Ovary (tissue), 9 donors: Measurements from ENCODE around the gene EXOC7. TPM values are rescaled to one million over a fixed set of nuclear protein-coding genes. Genes with fewer than 3 reads are reported as not detected.

Experiments used
- DNase-seq, 5 donors: peaks; one replicate each; pipeline ENCODE4 v3.0.0-alpha.2; 2019 to 2020
- H3K27ac ChIP-seq, 2 donors: fragments of 200-600 bp; one replicate each; pipeline versions ENCODE4 v1.5.1 to v1.8.0; 2019 to 2022
- H3K27me3 ChIP-seq: fragments of 200-600 bp; one replicate; pipeline ENCODE4 v1.8.0; 2022
- H3K36me3 ChIP-seq: fragments of 200-600 bp; sonication (generic); one replicate; pipeline ENCODE4 v1.5.1; 2019
- H3K4me1 ChIP-seq: one replicate; pipeline ENCODE4 v1.8.1; 2013; ENCODE audit warnings: mild to moderate bottlenecking, moderate library complexity; ENCODE audit not compliant: insufficient read depth
- H3K4me3 ChIP-seq: fragments of 200-600 bp; sonication (generic); one replicate; pipeline ENCODE4 v1.5.1; 2017
- H3K9me3 ChIP-seq, 2 donors: fragments of 200-600 bp in 1 of 2; sonication (generic) in 1 of 2; one replicate each; pipeline versions ENCODE4 v1.5.1 to v1.8.1; 2013 to 2019; ENCODE audit warnings: mild to moderate bottlenecking in 1 of 2, moderate library complexity in 1 of 2
- EP300 ChIP-seq: sonication (generic); formaldehyde crosslinking; IDR thresholded peaks from one replicate; pipeline ENCODE4 v1.6.1; 2017; ENCODE audit warnings: antibody characterized with exemption
- POLR2A ChIP-seq: fragments of 450-650 bp; IDR thresholded peaks from one replicate; pipeline ENCODE4 v1.6.1; 2017; ENCODE audit warnings: antibody characterized with exemption, mild to moderate bottlenecking, moderate library complexity
- WGBS, 3 donors: extraction: QIAGEN DNeasy Blood & Tissue Kit in 1 of 3; methylation state at CpG; one replicate each; pipeline versions ENCODE4 v1.1.5 to v1.1.7; 2013 to 2017; 5-methylcytosine and 5-hydroxymethylcytosine counted together
- intact Hi-C, 4 donors: fragments of 100-400 bp; cut with DNase I; formaldehyde crosslinking; loops; one replicate each; pipeline versions ENCODE4 v1.11.0 to v1.15.1; 2022 to 2023
- polyA plus RNA-seq, 2 donors: library from polyadenylated mRNA; stranded (reverse); fragments of 200-250 nt in 1 of 2; fragments of 350-450 nt in 1 of 2; fragmentation: Illumina TruSeq in 1 of 2; extraction: RNeasy Lipid Tissue Mini Kit (QIAGEN cat#74804) in 1 of 2; gene quantifications; one replicate each; pipeline ENCODE4 v1.2.3, GENCODE V29; 2013 to 2014
- total RNA-seq, 7 donors: library from RNA; depleted of rRNA in 2 of 7; stranded (reverse); fragments of >200 nt in 2 of 7; fragmentation: NEBNext Ultra II Directional in 3 of 7; extraction: Animal tissue kit (Norgen Biotek cat#: 25700) in 3 of 7; gene quantifications; one replicate each; pipeline versions ENCODE4 v1.1.0 to v1.2.4, GENCODE V29; 2016 to 2023
- TF ChIP-seq, protein P1 (sequence below), 3 donors: fragments of 450-650 bp in 2 of 3; fragments of 200-600 bp in 1 of 3; IDR thresholded peaks; one replicate each; pipeline versions ENCODE4 v1.5.1 to v1.8.0; 2016 to 2022; ENCODE audit warnings: antibody characterized with exemption in 3 of 3, mild to moderate bottlenecking in 1 of 3
- donor health status: DM: no; HTN: no; CAD: no; lungs with moderate emphysema.
- donor health status: DM: no; HTN: no; CAD: no.
- donor health status: Bipolar disorder and iron deficiency.
- donor health status: DM: yes; HTN: yes; CAD: no.
- donor health status: DM: no; HTN: no; CAD: no.
- donor health status: DM: yes; HTN: yes; CAD: no.

Gene EXOC7
- total and polyA plus RNA-seq, 9 donors, result 46.9 to 121 (median 114) TPM

DNA sequence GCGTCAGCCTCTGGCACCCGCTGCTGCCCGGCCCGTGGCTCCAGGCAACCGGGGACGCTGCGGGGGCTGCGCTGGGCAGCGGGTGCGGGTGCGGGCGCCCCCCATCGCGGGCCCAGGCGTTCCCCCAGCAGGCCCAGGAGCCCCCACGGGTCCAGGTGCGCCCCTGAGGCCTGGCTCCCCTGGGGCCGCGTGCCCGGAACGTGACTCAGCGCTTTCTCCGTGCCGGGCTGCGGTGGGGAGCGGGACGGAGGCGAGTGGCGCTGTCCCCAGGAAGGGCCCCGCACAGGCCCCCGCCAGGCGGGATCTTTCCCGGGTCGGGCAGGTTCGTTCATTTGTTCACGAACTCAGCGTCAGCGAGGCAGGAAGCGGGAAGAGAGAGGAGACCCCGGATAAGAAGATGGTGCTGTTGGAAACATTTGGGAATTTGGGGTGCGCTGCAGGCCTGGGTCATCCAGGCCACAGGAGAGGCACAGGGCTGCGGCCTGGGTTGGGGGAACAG lies 18.4 kb upstream of the EXOC7 start:
- peak in 2 of 5 donors; percentile 45 to 48 for DNase-seq
- Histone ChIP-seq H3K4me1 (peaks cover 2% of the 10 kb centered on the region), H3K9me3 (no peaks in the 10 kb centered on the region), H3K36me3 (no peaks in the 10 kb centered on the region), H3K27me3 (no peaks in the 10 kb centered on the region), H3K27ac (no peak overlapping the region), H3K4me3 (peak overlapping the region; percentile 19)
- no peak for TF ChIP-seq POLR2A
- TF ChIP-seq, protein P1, sequence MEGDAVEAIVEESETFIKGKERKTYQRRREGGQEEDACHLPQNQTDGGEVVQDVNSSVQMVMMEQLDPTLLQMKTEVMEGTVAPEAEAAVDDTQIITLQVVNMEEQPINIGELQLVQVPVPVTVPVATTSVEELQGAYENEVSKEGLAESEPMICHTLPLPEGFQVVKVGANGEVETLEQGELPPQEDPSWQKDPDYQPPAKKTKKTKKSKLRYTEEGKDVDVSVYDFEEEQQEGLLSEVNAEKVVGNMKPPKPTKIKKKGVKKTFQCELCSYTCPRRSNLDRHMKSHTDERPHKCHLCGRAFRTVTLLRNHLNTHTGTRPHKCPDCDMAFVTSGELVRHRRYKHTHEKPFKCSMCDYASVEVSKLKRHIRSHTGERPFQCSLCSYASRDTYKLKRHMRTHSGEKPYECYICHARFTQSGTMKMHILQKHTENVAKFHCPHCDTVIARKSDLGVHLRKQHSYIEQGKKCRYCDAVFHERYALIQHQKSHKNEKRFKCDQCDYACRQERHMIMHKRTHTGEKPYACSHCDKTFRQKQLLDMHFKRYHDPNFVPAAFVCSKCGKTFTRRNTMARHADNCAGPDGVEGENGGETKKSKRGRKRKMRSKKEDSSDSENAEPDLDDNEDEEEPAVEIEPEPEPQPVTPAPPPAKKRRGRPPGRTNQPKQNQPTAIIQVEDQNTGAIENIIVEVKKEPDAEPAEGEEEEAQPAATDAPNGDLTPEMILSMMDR (IDR thresholded peaks at IDR 0.05), result no peak
- TF ChIP-seq EP300, result no peak
- 37 to 59% (median 47%) methylated on average over 22 to 42 of the region's 42 CpGs for WGBS, 3 donors
- intact Hi-C loops, result loop anchor here (1.0 to 10.0 kb wide), 8 partner anchors 60 to 175 kb away; no protein-coding TSS in a partner anchor

DNA sequence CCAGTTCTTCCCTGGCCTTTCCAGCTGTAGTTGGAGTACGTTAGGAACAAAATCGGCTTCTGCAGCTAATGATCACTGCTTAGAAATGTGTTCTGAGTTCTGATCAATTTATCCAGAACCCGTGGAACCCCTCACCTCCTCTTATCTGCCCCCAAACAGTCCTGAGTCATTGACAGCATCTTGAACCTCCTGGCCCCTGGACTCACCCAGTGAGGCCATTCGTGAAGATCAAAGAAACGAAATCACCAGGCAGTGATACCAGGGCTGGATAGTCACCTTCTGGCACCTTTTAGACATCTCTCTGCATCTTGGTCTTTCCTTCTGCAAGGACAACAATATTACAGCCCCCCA lies 17.0 kb upstream of the EXOC7 start:
- TF ChIP-seq POLR2A (no peak), EP300 (no peak)
- TF ChIP-seq, protein P1 (IDR thresholded peaks at IDR 0.05), result no peak
- Histone ChIP-seq H3K36me3 (no peaks in the 10 kb centered on the region), H3K27me3 (no peaks in the 10 kb centered on the region), H3K4me3 (no peak overlapping the region), H3K9me3 (no peaks in the 10 kb centered on the region), H3K27ac (no peak overlapping the region), H3K4me1 (peaks cover 2% of the 10 kb centered on the region)
- DNase-seq, result no peak
- 89 to 91% (median 90%) methylated on average over 5 of the region's 5 CpGs for WGBS, 3 donors
- intact Hi-C loops, result loop anchor here in 3 of 4 donors (1.0 to 10.0 kb wide), 6 partner anchors 62 to 177 kb away; no protein-coding TSS in a partner anchor

DNA sequence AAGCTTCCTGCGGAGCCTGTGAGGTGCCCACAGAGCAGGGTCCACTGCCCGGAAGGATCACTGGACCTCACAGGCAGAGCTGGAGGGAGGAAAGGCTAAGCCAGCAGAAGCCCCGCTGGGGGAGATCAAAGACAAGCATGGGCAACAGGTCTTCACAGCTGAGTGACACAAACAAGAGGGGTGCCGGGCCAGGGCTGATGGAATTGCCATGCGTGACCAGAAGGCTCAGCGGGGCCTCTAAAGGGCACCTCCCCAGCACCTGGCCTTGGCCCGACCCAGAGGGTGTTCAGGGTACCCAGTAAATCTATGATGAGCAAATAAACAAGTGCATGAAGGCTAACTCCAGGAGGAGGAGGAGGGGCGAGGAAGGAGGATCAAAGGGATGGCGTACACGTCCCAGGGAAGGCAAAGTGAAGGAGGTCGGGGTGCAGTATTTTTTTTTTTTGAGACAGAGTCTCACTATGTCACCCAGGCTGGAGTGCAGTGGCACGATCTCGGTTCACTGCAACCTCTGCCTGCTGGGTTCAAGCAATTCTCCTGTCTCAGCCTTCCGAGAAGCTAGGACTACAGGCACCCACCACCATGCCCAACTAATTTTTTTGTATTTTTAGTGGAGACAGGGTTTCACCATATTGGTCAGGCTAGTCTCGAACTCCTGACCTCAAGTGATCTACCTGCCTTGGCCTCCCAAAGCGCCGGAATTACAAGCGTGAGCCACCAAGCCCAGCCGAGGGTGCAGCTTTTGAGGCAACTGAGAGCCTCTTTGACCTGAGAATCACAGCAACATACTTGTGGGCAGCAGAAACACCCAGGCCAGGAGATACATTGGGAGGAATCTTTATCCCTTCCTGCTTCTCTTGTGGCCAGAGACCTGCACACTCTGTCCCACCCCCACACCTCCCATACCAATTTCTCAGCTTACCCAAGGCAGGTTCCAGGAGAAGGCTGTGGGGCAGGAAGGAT lies 16.1 kb upstream of the EXOC7 start:
- Histone ChIP-seq H3K4me3 (no peak overlapping the region), H3K4me1 (peaks cover 2% of the 10 kb centered on the region), H3K27me3 (no peaks in the 10 kb centered on the region), H3K27ac (no peak overlapping the region), H3K9me3 (no peaks in the 10 kb centered on the region), H3K36me3 (no peaks in the 10 kb centered on the region)
- TF ChIP-seq EP300 (no peak), POLR2A (no peak)
- TF ChIP-seq, protein P1 (IDR thresholded peaks at IDR 0.05), result no peak
- intact Hi-C loops, result loop anchor here in 2 of 4 donors (2.0 to 10.0 kb wide), 5 partner anchors 63 to 178 kb away; no protein-coding TSS in a partner anchor
- WGBS, 3 donors, result 79 to 82% (median 81%) methylated on average over 19 of the region's 19 CpGs
- DNase-seq, result no peak

DNA sequence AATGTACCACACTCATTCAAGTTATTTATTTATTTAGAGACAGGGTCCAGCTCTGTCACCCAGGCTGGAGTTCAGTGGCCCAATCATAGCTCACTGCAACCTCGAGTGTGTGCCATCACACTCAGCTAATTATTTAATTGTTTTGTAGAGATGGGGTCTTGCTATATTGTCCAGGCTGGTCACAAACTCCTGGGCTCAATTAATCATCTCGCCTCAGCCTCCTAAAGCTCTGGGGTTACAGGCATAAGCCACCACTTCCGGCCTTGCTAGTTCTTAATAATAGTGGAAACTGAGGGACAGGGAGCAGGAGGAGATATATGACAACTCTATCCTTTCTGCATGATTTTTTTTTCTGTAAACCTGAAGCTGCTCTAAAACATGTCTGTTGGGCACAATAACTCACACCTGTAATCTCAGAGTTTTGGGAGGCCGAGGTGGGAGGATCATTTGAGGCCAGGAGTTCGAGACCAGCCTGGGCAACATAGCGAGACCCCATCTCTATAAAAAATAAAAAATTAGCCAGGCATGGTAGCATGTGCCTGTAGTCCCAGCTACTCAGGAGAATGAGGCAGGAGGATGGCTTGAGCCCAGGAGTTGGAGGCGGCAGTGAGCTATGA lies 11.7 kb upstream of the EXOC7 start:
- intact Hi-C loops, result no loop called here
- WGBS, 3 donors, result 85 to 87% (median 86%) methylated on average over 7 of the region's 7 CpGs
- H3K36me3 ChIP-seq, result no peaks in the 10 kb centered on the region
- no peaks in the 10 kb centered on the region for H3K27me3 ChIP-seq
- no peaks in the 10 kb centered on the region for H3K9me3 ChIP-seq
- no peak overlapping the region for H3K4me3 ChIP-seq
- no peak for DNase-seq
- H3K4me1 ChIP-seq, result no peaks in the 10 kb centered on the region
- no peak overlapping the region for H3K27ac ChIP-seq
- TF ChIP-seq EP300, result no peak
- TF ChIP-seq POLR2A, result no peak
- TF ChIP-seq, protein P1 (IDR thresholded peaks at IDR 0.05), result no peak
